Measurements from ENCODE around the gene MED12. TPM values are rescaled to one million over a fixed set of nuclear protein-coding genes. Genes with fewer than 3 reads are reported as not detected.

The MED12 gene
- total and polyA plus RNA-seq, 2 donors (not counting 1 experiment from before 2014, with no cell fraction given): 6.4 to 33.2 TPM

- H4K20me1 ChIP-seq (ENCODE audit: control insufficient read depth, extremely low read depth, insufficient read depth, low read length): no peaks in the 10 kb centered on the region
- H2AFZ ChIP-seq (ENCODE audit: low read length): no peak overlapping the region
- no peak overlapping the region for H3K27ac ChIP-seq (ENCODE audit: insufficient read depth, low read length)
- H3K4me1 ChIP-seq (ENCODE audit: control insufficient read depth, extremely low read depth, insufficient read depth, low read length): peaks cover 2% of the 10 kb centered on the region
- DNase-seq (ENCODE audit: low read depth in 2 of 2): peak; percentile 23 to 59
- H3K9ac ChIP-seq (ENCODE audit: insufficient read depth, low read length): no peak overlapping the region
- H3K9me3 ChIP-seq (ENCODE audit: control insufficient read depth, insufficient read depth, low read depth, low read length): no peaks in the 10 kb centered on the region
- H3K4me3 ChIP-seq (replicated peaks in 1 of 4; ENCODE audit: control extremely low read depth in 1 of 4, insufficient read depth in 1 of 4, low read depth in 3 of 4, low read length in 4 of 4): no peak overlapping the region
- no peaks in the 10 kb centered on the region for H3K36me3 ChIP-seq (ENCODE audit: control insufficient read depth, insufficient read depth, low read length)
- no peak overlapping the region for H3K4me2 ChIP-seq (ENCODE audit: extremely low read depth, insufficient read depth, low read length)
- no peaks in the 10 kb centered on the region for H3K27me3 ChIP-seq (ENCODE audit: control insufficient read depth, insufficient read depth, low read length)
- TF ChIP-seq EZH2 (IDR thresholded peaks at IDR 0.05; ENCODE audit: low read length, missing control alignments) (no peak), CTCF (conservative IDR thresholded peaks at IDR 0.05 in 1 of 2, IDR thresholded peaks at IDR 0.05 in 1 of 2; ENCODE audit: low read depth in 1 of 2, low read length in 2 of 2) (no peak)
- no peaks in the 10 kb centered on the region for H3K79me2 ChIP-seq (ENCODE audit: control insufficient read depth, insufficient read depth, low read length)
Observed at GRCh38 chrX:71143508-71143907, 25.1 kb downstream of the MED12 start.

GRCh38 chrX:71144651-71145050 lies 26.3 kb downstream of the MED12 start, which contains the start of gene NLGN3:
TSS of gene NLGN3 (plus strand) at chrX:71144841. CDS start at chrX:71147750, 2,909 bp downstream.
- Histone ChIP-seq H3K4me1 (ENCODE audit: control insufficient read depth, extremely low read depth, insufficient read depth, low read length) (peaks cover 2% of the 10 kb centered on the region), H3K36me3 (ENCODE audit: control insufficient read depth, insufficient read depth, low read length) (no peaks in the 10 kb centered on the region), H3K27me3 (ENCODE audit: control insufficient read depth, insufficient read depth, low read length) (no peaks in the 10 kb centered on the region), H3K4me2 (ENCODE audit: extremely low read depth, insufficient read depth, low read length) (peak within 1 kb of the TSS; percentile 25), H3K9me3 (ENCODE audit: control insufficient read depth, insufficient read depth, low read depth, low read length) (no peaks in the 10 kb centered on the region), H3K4me3 (replicated peaks in 1 of 4; ENCODE audit: control extremely low read depth in 1 of 4, insufficient read depth in 1 of 4, low read depth in 3 of 4, low read length in 4 of 4) (peak within 1 kb of the TSS in 2 of 4 experiments; percentile 35 to 43), H2AFZ (ENCODE audit: low read length) (no peak within 1 kb of the TSS), H3K9ac (ENCODE audit: insufficient read depth, low read length) (no peak within 1 kb of the TSS), H3K79me2 (ENCODE audit: control insufficient read depth, insufficient read depth, low read length) (no peaks in the 10 kb centered on the region), H4K20me1 (ENCODE audit: control insufficient read depth, extremely low read depth, insufficient read depth, low read length) (no peaks in the 10 kb centered on the region), H3K27ac (ENCODE audit: insufficient read depth, low read length) (no peak within 1 kb of the TSS)
- DNase-seq (ENCODE audit: low read depth in 2 of 2): peak in 1 of 2 donors; percentile 0
- TF ChIP-seq CTCF (conservative IDR thresholded peaks at IDR 0.05 in 1 of 2, IDR thresholded peaks at IDR 0.05 in 1 of 2; ENCODE audit: low read depth in 1 of 2, low read length in 2 of 2): no peak
- TF ChIP-seq EZH2 (IDR thresholded peaks at IDR 0.05; ENCODE audit: low read length, missing control alignments): no peak

GRCh38 chrX:71147496-71148277 lies 29.3 kb downstream of the MED12 start:
- no peak overlapping the region for H3K27ac ChIP-seq (ENCODE audit: insufficient read depth, low read length)
- no peaks in the 10 kb centered on the region for H3K9me3 ChIP-seq (ENCODE audit: control insufficient read depth, insufficient read depth, low read depth, low read length)
- no peaks in the 10 kb centered on the region for H4K20me1 ChIP-seq (ENCODE audit: control insufficient read depth, extremely low read depth, insufficient read depth, low read length)
- TF ChIP-seq EZH2 (IDR thresholded peaks at IDR 0.05; ENCODE audit: low read length, missing control alignments) (no peak), CTCF (conservative IDR thresholded peaks at IDR 0.05 in 1 of 2, IDR thresholded peaks at IDR 0.05 in 1 of 2; ENCODE audit: low read depth in 1 of 2, low read length in 2 of 2) (no peak)
- no peak overlapping the region for H3K4me2 ChIP-seq (ENCODE audit: extremely low read depth, insufficient read depth, low read length)
- no peaks in the 10 kb centered on the region for H3K36me3 ChIP-seq (ENCODE audit: control insufficient read depth, insufficient read depth, low read length)
- peaks cover 2% of the 10 kb centered on the region for H3K4me1 ChIP-seq (ENCODE audit: control insufficient read depth, extremely low read depth, insufficient read depth, low read length)
- no peak overlapping the region for H2AFZ ChIP-seq (ENCODE audit: low read length)
- DNase-seq (ENCODE audit: low read depth in 2 of 2): no peak
- no peak overlapping the region for H3K4me3 ChIP-seq (replicated peaks in 1 of 4; ENCODE audit: control extremely low read depth in 1 of 4, insufficient read depth in 1 of 4, low read depth in 3 of 4, low read length in 4 of 4)
- H3K27me3 ChIP-seq (ENCODE audit: control insufficient read depth, insufficient read depth, low read length): no peaks in the 10 kb centered on the region
- H3K9ac ChIP-seq (ENCODE audit: insufficient read depth, low read length): no peak overlapping the region
- H3K79me2 ChIP-seq (ENCODE audit: control insufficient read depth, insufficient read depth, low read length): no peaks in the 10 kb centered on the region

Data from fibroblast of lung (primary cell).